Liver (tissue), 9 donors: Measurements from ENCODE around the gene FXYD2. TPM values are rescaled to one million over a fixed set of nuclear protein-coding genes. Genes with fewer than 3 reads are reported as not detected.

ENCODE experiments used
- DNase-seq: peaks from one replicate; pipeline ENCODE4 v3.0.0-alpha.2; 2017; ENCODE audit warnings: low spot score
- H3K27ac ChIP-seq, 2 donors: one replicate each; pipeline ENCODE4 v1.7.0; 2013; ENCODE audit warnings: inconsistent platforms in 2 of 2, low read length in 2 of 2, control low read depth in 1 of 2, low read depth in 1 of 2, mild to moderate bottlenecking in 1 of 2
- H3K27me3 ChIP-seq, 4 donors: one replicate each; pipeline versions ENCODE4 v1.6.1 to v1.7.0; 2013; ENCODE audit warnings: low read length in 3 of 4, inconsistent platforms in 1 of 4, mild to moderate bottlenecking in 1 of 4, moderate library complexity in 1 of 4; ENCODE audit not compliant: control insufficient read depth in 4 of 4, insufficient read depth in 4 of 4
- H3K36me3 ChIP-seq, 4 donors: one replicate each; pipeline versions ENCODE4 v1.6.1 to v1.7.0; 2013; ENCODE audit warnings: low read length in 3 of 4, mild to moderate bottlenecking in 3 of 4, low read depth in 1 of 4, moderate library complexity in 1 of 4; ENCODE audit not compliant: control insufficient read depth in 4 of 4, insufficient read depth in 3 of 4
- H3K4me1 ChIP-seq, 4 donors: one replicate each; pipeline versions ENCODE4 v1.6.1 to v1.7.0; 2013; ENCODE audit warnings: low read length in 3 of 4, mild to moderate bottlenecking in 3 of 4, moderate library complexity in 1 of 4; ENCODE audit not compliant: control insufficient read depth in 4 of 4, insufficient read depth in 4 of 4
- H3K4me3 ChIP-seq, 3 donors: one replicate each; pipeline versions ENCODE4 v1.6.1 to v1.7.0; 2013; ENCODE audit warnings: low read length in 3 of 3, control low read depth in 1 of 3, low read depth in 1 of 3, mild to moderate bottlenecking in 1 of 3
- H3K9ac ChIP-seq, 2 donors: one replicate each; pipeline ENCODE4 v1.7.0; 2013; ENCODE audit warnings: low read length in 2 of 2, mild to moderate bottlenecking in 2 of 2, moderate library complexity in 2 of 2, control low read depth in 1 of 2, low read depth in 1 of 2
- H3K9me3 ChIP-seq, 4 donors: one replicate each; pipeline versions ENCODE4 v1.6.1 to v1.7.0; 2013; ENCODE audit warnings: low read length in 3 of 4; ENCODE audit not compliant: control insufficient read depth in 4 of 4
- ATF3 ChIP-seq: IDR thresholded peaks from 2 replicates; pipeline ENCODE4 v1.6.1; 2016; ENCODE audit warnings: antibody characterized with exemption
- CTCF ChIP-seq: fragments of 150-350 bp; IDR thresholded peaks from 2 replicates; pipeline ENCODE4 v1.5.1; 2017; ENCODE audit warnings: improper control_type of control experiment, low read depth, low read length; ENCODE audit not compliant: missing input control
- EGR1 ChIP-seq, 2 donors: IDR thresholded peaks; 2 replicates each; pipeline ENCODE4 v1.6.1; 2016 to 2018; ENCODE audit warnings: antibody characterized with exemption in 2 of 2, low read depth in 2 of 2
- FOXA1 ChIP-seq: IDR thresholded peaks from 2 replicates; pipeline ENCODE4 v1.6.1; 2016; ENCODE audit warnings: antibody characterized with exemption
- FOXA2 ChIP-seq: IDR thresholded peaks from 2 replicates; pipeline ENCODE4 v1.6.1; 2016; ENCODE audit warnings: antibody characterized with exemption
- GABPA ChIP-seq, 2 donors: IDR thresholded peaks in 1 of 2; conservative IDR thresholded peaks in 1 of 2; 2 replicates each; pipeline ENCODE4 v1.6.1; 2016; ENCODE audit warnings: antibody characterized with exemption in 2 of 2, mild to moderate bottlenecking in 1 of 2, moderate library complexity in 1 of 2
- HNF4A ChIP-seq, 2 donors: conservative IDR thresholded peaks; 2 replicates each; pipeline ENCODE4 v1.6.1; 2016; ENCODE audit warnings: antibody characterized with exemption in 2 of 2, mild to moderate bottlenecking in 2 of 2
- HNF4G ChIP-seq: IDR thresholded peaks from 2 replicates; pipeline ENCODE4 v1.6.1; 2016; ENCODE audit warnings: antibody characterized with exemption
- JUND ChIP-seq, 2 donors: IDR thresholded peaks; 2 replicates each; pipeline ENCODE4 v1.6.1; 2016; ENCODE audit warnings: antibody characterized with exemption in 2 of 2
- MAX ChIP-seq: IDR thresholded peaks from 2 replicates; pipeline ENCODE4 v1.6.1; 2016; ENCODE audit warnings: antibody characterized with exemption
- NR2F2 ChIP-seq: IDR thresholded peaks from 2 replicates; pipeline ENCODE4 v1.6.1; 2016; ENCODE audit warnings: antibody characterized with exemption
- RAD21 ChIP-seq, 2 donors: IDR thresholded peaks; 2 replicates each; pipeline ENCODE4 v1.6.1; 2016; ENCODE audit warnings: antibody characterized with exemption in 2 of 2, mild to moderate bottlenecking in 2 of 2
- REST ChIP-seq: IDR thresholded peaks from 2 replicates; pipeline ENCODE4 v1.6.1; 2016; ENCODE audit warnings: antibody characterized with exemption, mild to moderate bottlenecking
- RXRA ChIP-seq, 2 donors: IDR thresholded peaks; 2 replicates each; pipeline ENCODE4 v1.6.1; 2017 to 2018; ENCODE audit warnings: antibody characterized with exemption in 2 of 2, mild to moderate bottlenecking in 1 of 2
- SP1 ChIP-seq: IDR thresholded peaks from 2 replicates; pipeline ENCODE4 v1.6.1; 2018; ENCODE audit warnings: antibody characterized with exemption, mild to moderate bottlenecking
- TAF1 ChIP-seq: conservative IDR thresholded peaks from 2 replicates; pipeline ENCODE4 v1.6.1; 2016; ENCODE audit warnings: antibody characterized with exemption, mild to moderate bottlenecking
- YY1 ChIP-seq: IDR thresholded peaks from 2 replicates; pipeline ENCODE4 v1.6.1; 2016; ENCODE audit warnings: antibody characterized with exemption, mild to moderate bottlenecking
- ZBTB33 ChIP-seq: IDR thresholded peaks from 2 replicates; pipeline ENCODE4 v1.6.1; 2016; ENCODE audit warnings: antibody characterized with exemption
- WGBS: extraction: QIAGEN DNeasy Blood & Tissue Kit; methylation state at CpG from one replicate; pipeline ENCODE4 v1.1.7; 2013; 5-methylcytosine and 5-hydroxymethylcytosine counted together
- polyA plus RNA-seq, 2 donors: library from polyadenylated mRNA; stranded (reverse) in 1 of 2; unstranded in 1 of 2; fragments of 200-250 nt in 1 of 2; fragments of >200 nt in 1 of 2; fragmentation: Nextera tagmentation in 1 of 2; extraction: Ambion mirVana in 1 of 2; gene quantifications; one replicate each; pipeline versions ENCODE4 v1.2.1 to v1.2.3, GENCODE V29; 2013 to 2015
- total RNA-seq, 2 donors: library from RNA; depleted of rRNA; stranded (reverse); fragments of >200 nt; gene quantifications; one replicate each; pipeline ENCODE4 v1.2.3, GENCODE V29; 2014
- donor health status: healthy.
- donor health status: healthy.
- donor health status: healthy.
- donor health status: healthy.
- donor health status: healthy.

FXYD2 gene
- total and polyA plus RNA-seq, 4 donors, result 20.2 to 105 (median 41.8) TPM

DNA sequence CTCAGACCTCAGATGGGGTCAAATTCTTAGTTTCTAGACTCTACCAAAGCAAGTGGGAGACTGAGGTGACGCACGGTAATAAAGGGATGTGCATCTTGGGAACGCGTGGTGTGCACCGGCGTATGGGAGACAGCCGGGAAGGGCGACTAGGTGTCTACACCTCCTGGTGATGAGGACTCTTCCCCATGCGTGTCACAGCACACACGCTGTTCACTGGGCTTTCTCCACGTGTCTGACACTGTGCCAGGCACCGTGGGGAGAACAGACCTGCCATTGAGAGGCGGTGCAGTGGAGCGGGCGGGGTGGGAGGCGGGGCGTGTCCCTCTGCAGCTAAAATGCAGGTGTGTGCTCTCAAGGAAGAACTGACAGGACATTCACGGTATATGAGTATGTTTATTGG, 46.6 kb upstream of the FXYD2 start:
- DNase-seq, result no peak
- Histone ChIP-seq H3K27ac (no peak overlapping the region), H3K4me1 (peaks cover 0 to 12% (median 8%) of the 10 kb centered on the region in 4 donors), H3K4me3 (no peak overlapping the region), H3K9ac (no peak overlapping the region), H3K9me3 (no peaks in the 10 kb centered on the region), H3K36me3 (no peaks in the 10 kb centered on the region), H3K27me3 (peaks cover 0 to 10% (median 1%) of the 10 kb centered on the region in 4 donors)
- TF ChIP-seq ZBTB33 (no peak), MAX (no peak), TAF1 (no peak), GABPA (IDR thresholded peaks at IDR 0.05 in 1 of 2, conservative IDR thresholded peaks at IDR 0.05 in 1 of 2) (no peak), ATF3 (no peak), JUND (IDR thresholded peaks at IDR 0.05) (no peak), CTCF (no peak), HNF4A (conservative IDR thresholded peaks at IDR 0.05) (no peak), NR2F2 (no peak), REST (no peak), HNF4G (no peak), YY1 (no peak), RAD21 (IDR thresholded peaks at IDR 0.05) (no peak), FOXA1 (no peak), RXRA (IDR thresholded peaks at IDR 0.05) (no peak), EGR1 (IDR thresholded peaks at IDR 0.05; ENCODE audit: low read depth in 2 of 2) (no peak), SP1 (no peak), FOXA2 (no peak)
- WGBS, result 81% methylated on average over 18 of the region's 18 CpGs
